Body of pancreas (tissue), 4 donors: ENCODE measurements around the gene SLC36A3. TPM values are rescaled to one million over a fixed set of nuclear protein-coding genes. Genes with fewer than 3 reads are reported as not detected.

ENCODE experiments used
- ATAC-seq: fragments of 150-250 bp; one replicate; pipeline ENCODE4 v1.9.1; 2016
- DNase-seq, 4 donors: peaks; one replicate each; pipeline ENCODE4 v3.0.0-alpha.2; 2019
- H3K27ac ChIP-seq, 4 donors: fragments of 200-600 bp; sonication (generic); 1 replicate in 3 of 4; 2 replicates in 1 of 4; pipeline versions ENCODE4 v1.5.1 to v1.6.1; 2016 to 2019; ENCODE audit warnings: mild to moderate bottlenecking in 1 of 4, mixed read lengths in 1 of 4, moderate library complexity in 1 of 4
- H3K27me3 ChIP-seq, 2 donors: fragments of 200-600 bp; sonication (generic); one replicate each; pipeline ENCODE4 v1.6.0; 2016; ENCODE audit warnings: mild to moderate bottlenecking in 1 of 2
- H3K36me3 ChIP-seq, 2 donors: fragments of 200-600 bp; sonication (generic); replicated peaks in 1 of 2; 2 replicates each; pipeline ENCODE4 v1.5.1; 2016; ENCODE audit warnings: low read depth in 2 of 2; ENCODE audit not compliant: insufficient read depth in 1 of 2
- H3K4me1 ChIP-seq: fragments of 200-600 bp; sonication (generic); one replicate; pipeline ENCODE4 v1.6.0; 2016
- H3K4me3 ChIP-seq, 2 donors: fragments of 200-600 bp; sonication (generic); 1 replicate in 1 of 2; 2 replicates in 1 of 2; pipeline ENCODE4 v1.5.1; 2016 to 2019
- H3K9me3 ChIP-seq, 3 donors: fragments of 200-600 bp; sonication (generic); 1 replicate in 2 of 3; 2 replicates in 1 of 3; pipeline ENCODE4 v1.5.1; 2016
- CTCF ChIP-seq, 7 experiments: fragments of 450-650 bp in 4 of 7; fragments of 200-600 bp in 3 of 7; sonication (generic) in 3 of 7; IDR thresholded peaks; one replicate each; pipeline ENCODE4 v1.5.1; 2016 to 2019; ENCODE audit warnings: antibody characterized with exemption in 7 of 7
- POLR2A ChIP-seq, 3 donors: fragments of 450-650 bp; IDR thresholded peaks; one replicate each; pipeline ENCODE4 v1.6.1; 2016; ENCODE audit warnings: antibody characterized with exemption in 3 of 3, mild to moderate bottlenecking in 2 of 3
- WGBS, 2 donors: methylation state at CpG; one replicate each; pipeline ENCODE4 v1.1.5; 2017; 5-methylcytosine and 5-hydroxymethylcytosine counted together
- intact Hi-C: fragments of 100-400 bp; cut with DNase I; formaldehyde crosslinking; loops from one replicate; pipeline ENCODE4 v1.15.1; 2023
- total RNA-seq, 2 donors: library from RNA; depleted of rRNA; stranded (reverse); fragments of >200 nt; gene quantifications; one replicate each; pipeline ENCODE4 v1.1.0, GENCODE V29; 2016

Gene SLC36A3
- total RNA-seq, 2 donors from 2014 or later: not detected

- Histone ChIP-seq H3K4me1 (peaks cover 40% of the 10 kb centered on the region), H3K4me3 (peak overlapping the region; percentile 51 to 53), H3K9me3 (no peaks in the 10 kb centered on the region), H3K27me3 (no peaks in the 10 kb centered on the region), H3K36me3 (no peaks in the 10 kb centered on the region), H3K27ac (peak overlapping the region; percentile 52 to 84 (median 78))
- no peak for DNase-seq
- intact Hi-C loops: no loop called here
- no peak for ATAC-seq
- 6 to 7% methylated on average over 5 of the region's 5 CpGs for WGBS, 2 donors
- no peak for TF ChIP-seq POLR2A (IDR thresholded peaks at IDR 0.05)
- TF ChIP-seq CTCF (IDR thresholded peaks at IDR 0.05): no peak
Observed at GRCh38 chr5:151253605-151253950, 50.0 kb downstream of the SLC36A3 start.

GRCh38 chr5:151252762-151253604, 50.6 kb downstream of the SLC36A3 start, which contains the start of gene GM2A:
GM2A (plus strand) TSS chr5:151253185; CDS start chr5:151253217, 32 bp downstream.
- Histone ChIP-seq H3K36me3 (no peaks in the 10 kb centered on the region), H3K4me1 (peaks cover 45% of the 10 kb centered on the region), H3K4me3 (peak within 1 kb of the TSS; percentile 51 to 53), H3K27me3 (no peaks in the 10 kb centered on the region), H3K9me3 (no peaks in the 10 kb centered on the region), H3K27ac (peak within 1 kb of the TSS; percentile 52 to 84 (median 78))
- ATAC-seq (peak; percentile 97), DNase-seq (peak; percentile 99 to 100 (median 100))
- intact Hi-C loops: no loop called here
- TF ChIP-seq POLR2A (IDR thresholded peaks at IDR 0.05): peak; percentile 66 to 91 (median 77)
- no peak for TF ChIP-seq CTCF (IDR thresholded peaks at IDR 0.05)
- 0 to 2% methylated on average over 3 to 49 of the region's 52 CpGs for WGBS, 2 donors

DNA sequence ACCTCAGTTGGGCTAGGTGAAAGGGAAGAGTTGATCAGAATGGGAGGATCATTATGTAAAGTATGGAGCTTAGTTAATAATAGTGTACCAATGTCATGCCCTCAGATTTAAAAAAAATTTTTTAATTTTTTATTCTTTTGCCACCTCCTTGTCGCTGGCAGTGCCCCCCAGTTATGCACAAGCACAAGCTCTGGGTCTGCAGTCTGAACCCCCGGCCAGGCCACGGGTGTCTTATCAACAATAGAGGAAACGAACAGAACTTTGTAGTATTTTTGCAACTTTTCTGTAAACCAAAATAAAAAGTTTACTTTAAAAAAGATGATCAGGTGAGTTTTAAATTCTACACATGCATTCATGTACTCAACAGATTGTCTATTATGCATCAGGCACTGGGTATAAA, 51.9 kb downstream of the SLC36A3 start:
- WGBS, 2 donors: 88 to 91% methylated on average over 4 of the region's 4 CpGs
- TF ChIP-seq CTCF (IDR thresholded peaks at IDR 0.05): no peak
- TF ChIP-seq POLR2A (IDR thresholded peaks at IDR 0.05): no peak
- Histone ChIP-seq H3K4me3 (no peak overlapping the region), H3K27me3 (no peaks in the 10 kb centered on the region), H3K36me3 (no peaks in the 10 kb centered on the region), H3K4me1 (peaks cover 45% of the 10 kb centered on the region), H3K9me3 (no peaks in the 10 kb centered on the region), H3K27ac (peak overlapping the region in 1 of 4 donors; percentile 82)
- ATAC-seq: no peak
- no peak for DNase-seq
- intact Hi-C loops: no loop called here

DNA sequence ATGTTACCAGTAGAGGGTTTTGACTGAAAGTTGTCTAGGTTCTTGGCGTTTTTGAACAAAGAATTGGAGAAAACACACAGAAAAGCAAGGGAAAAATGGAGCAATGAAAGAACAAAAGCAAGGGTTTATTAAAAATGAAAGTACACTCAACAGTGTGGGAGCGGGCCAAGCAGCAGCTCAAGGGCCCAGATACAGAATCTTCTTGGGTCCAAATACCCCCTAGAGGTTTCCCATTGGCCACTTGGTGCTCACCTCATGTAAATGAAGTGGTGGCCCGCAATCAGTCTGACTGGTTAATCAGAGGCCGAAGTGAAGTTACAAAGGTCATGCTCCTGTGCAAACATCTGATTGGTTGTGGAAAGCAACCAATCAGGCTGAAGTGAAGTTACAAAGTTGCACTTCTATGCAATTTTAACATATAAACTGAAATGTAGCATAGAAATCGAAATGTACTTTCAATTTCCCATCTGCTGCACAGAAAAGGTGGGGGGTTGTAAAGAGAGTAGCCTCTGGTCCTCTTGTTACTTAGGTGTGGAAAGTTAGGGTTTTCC, 52.5 kb downstream of the SLC36A3 start:
- Histone ChIP-seq H3K36me3 (no peaks in the 10 kb centered on the region), H3K27ac (peak overlapping the region in 3 of 4 donors; percentile 25 to 44 (median 33)), H3K4me1 (peaks cover 45% of the 10 kb centered on the region), H3K4me3 (no peak overlapping the region), H3K9me3 (no peaks in the 10 kb centered on the region), H3K27me3 (no peaks in the 10 kb centered on the region)
- peak in 2 of 4 donors; percentile 40 to 54 for DNase-seq
- ATAC-seq: no peak
- 50 to 69% methylated on average over 5 of the region's 5 CpGs for WGBS, 2 donors
- no peak for TF ChIP-seq CTCF (IDR thresholded peaks at IDR 0.05)
- intact Hi-C loops: no loop called here
